HepG2 (cell line): ENCODE data around the gene KIFAP3. TPM values are rescaled to one million over a fixed set of nuclear protein-coding genes. Genes with fewer than 3 reads are reported as not detected.

Experiments used
- ATAC-seq: fragments of 200-7000 bp; cut with Tn5 transposase; 3 replicates; pipeline ENCODE4 v1.9.1; 2020; ENCODE audit warnings: mild to moderate bottlenecking, moderate library complexity
- BruUV-seq: library from RNA; stranded (reverse); fragments of 400-500 nt; replicated peaks from 2 replicates; lab custom pipeline; 2021; lab: Mats Ljungman, UMichigan
- CTCF ChIA-PET: fragments of 300-600 bp; formaldehyde crosslinking; extraction: SDS; loops from one replicate; lab custom pipeline; 2021; ENCODE audit warnings: low total read pairs, inconsistent platforms, low intra/inter-chr PET ratio; lab: Yijun Ruan, JAX
- POLR2A ChIA-PET: fragments of 350-600 bp; sonication (Branson Sonifier 250); formaldehyde crosslinking; loops from one replicate; lab custom pipeline; 2020; ENCODE audit warnings: antibody characterized with exemption, inconsistent platforms; lab: Yijun Ruan, JAX
- DNase-seq: peaks from one replicate; pipeline ENCODE4 v3.0.0-alpha.2; 2015; ENCODE audit warnings: low spot score
- FAIRE-seq: peaks from 3 replicates; lab custom pipeline; 2011; peaks lifted over from hg19 to GRCh38; lab: Jason Lieb, UNC
- H2AFZ ChIP-seq: one replicate; pipeline ENCODE4 v1.6.1; 2011; ENCODE audit warnings: low read length, inconsistent platforms
- H3K27ac ChIP-seq: fragments of 300-600 bp; 3 replicates; pipeline ENCODE4 v1.8.0; 2011; ENCODE audit warnings: mixed run types, mild to moderate bottlenecking, mixed read lengths, low read length, inconsistent platforms; ENCODE audit not compliant: insufficient read depth; ENCODE audit errors: extremely low read length
- H3K27me3 ChIP-seq, 2 experiments: fragments of 200-600 bp in 1 of 2; 2 replicates in 1 of 2; 3 replicates in 1 of 2; pipeline versions ENCODE4 v1.6.0 to v1.8.0; 2011; ENCODE audit warnings: low read length in 2 of 2, mild to moderate bottlenecking in 2 of 2, moderate library complexity in 2 of 2, inconsistent platforms in 1 of 2; ENCODE audit not compliant: insufficient read depth in 2 of 2, control insufficient read depth in 1 of 2
- H3K36me3 ChIP-seq, 2 experiments: fragments of 200-600 bp in 1 of 2; replicated peaks in 1 of 2; 2 replicates in 1 of 2; 3 replicates in 1 of 2; pipeline versions ENCODE4 v1.5.1 to v1.8.0; 2011; ENCODE audit warnings: low read length in 2 of 2, inconsistent platforms in 1 of 2; ENCODE audit not compliant: insufficient read depth in 2 of 2, control insufficient read depth in 1 of 2
- H3K4me1 ChIP-seq: 2 replicates; pipeline ENCODE4 v1.5.1; 2012; ENCODE audit warnings: low read length, inconsistent platforms; ENCODE audit not compliant: insufficient read depth
- H3K4me2 ChIP-seq: 2 replicates; pipeline ENCODE4 v1.6.0; 2011; ENCODE audit warnings: low read depth, low read length, inconsistent platforms
- H3K4me3 ChIP-seq, 3 experiments: fragments of 200-600 bp in 1 of 3; sonication (generic), shearing (Covaris generic) in 1 of 3; replicated peaks in 1 of 3; 2 replicates each; pipeline ENCODE4 v1.5.1; 2011 to 2016; ENCODE audit warnings: low read length in 3 of 3, inconsistent platforms in 2 of 3, low read depth in 2 of 3, mild to moderate bottlenecking in 2 of 3, control low read depth in 1 of 3, mixed read lengths in 1 of 3; ENCODE audit not compliant: insufficient read depth in 1 of 3
- H3K79me2 ChIP-seq: one replicate; pipeline ENCODE4 v1.6.1; 2011; ENCODE audit warnings: low read length, inconsistent platforms; ENCODE audit not compliant: insufficient read depth
- H3K9ac ChIP-seq: 2 replicates; pipeline ENCODE4 v1.6.0; 2011; ENCODE audit warnings: mild to moderate bottlenecking, low read depth, low read length, inconsistent platforms; ENCODE audit not compliant: insufficient read depth
- H3K9me3 ChIP-seq: 2 replicates; pipeline ENCODE4 v1.5.1; 2012; ENCODE audit warnings: mild to moderate bottlenecking, low read length
- H4K20me1 ChIP-seq: 2 replicates; pipeline ENCODE4 v1.6.0; 2011; ENCODE audit warnings: inconsistent platforms, mild to moderate bottlenecking, low read length, moderate library complexity; ENCODE audit not compliant: insufficient read depth
- CBX1 ChIP-seq: IDR thresholded peaks from one replicate; pipeline ENCODE4 v1.6.1; 2016; ENCODE audit warnings: antibody characterized with exemption, low read depth
- CHD2 ChIP-seq: IDR thresholded peaks from 2 replicates; pipeline ENCODE4 v1.6.1; 2011; ENCODE audit warnings: low read depth, low read length, improper control_type of control experiment
- MBNL3 ChIP-seq: fragments of 250-450 bp; sonication (Bioruptor Pico); conservative IDR thresholded peaks from 2 replicates; pipeline ENCODE4 v1.8.0; 2022; ENCODE audit warnings: mild to moderate bottlenecking, inconsistent platforms
- NFRKB ChIP-seq: fragments of 450-650 bp; IDR thresholded peaks from 2 replicates; pipeline ENCODE4 v1.6.1; 2017
- PPARG ChIP-seq: conservative IDR thresholded peaks from 2 replicates; pipeline ENCODE4 v1.6.1; 2016; ENCODE audit warnings: missing biosample characterization, missing genetic modification reagents
- RBAK ChIP-seq: sonication (generic); formaldehyde crosslinking; IDR thresholded peaks from 2 replicates; pipeline ENCODE4 v1.5.1; 2020; ENCODE audit warnings: mild to moderate bottlenecking, missing genetic modification reagents
- RBM22 ChIP-seq: fragments of 200-400 bp; formaldehyde crosslinking; optimal IDR thresholded peaks from 2 replicates; pipeline ENCODE3; 2017; ENCODE audit warnings: mild to moderate bottlenecking, low read length, moderate library complexity
- ZNF138 ChIP-seq: sonication (generic); formaldehyde crosslinking; IDR thresholded peaks from 2 replicates; pipeline ENCODE4 v1.5.0; 2020; ENCODE audit warnings: mild to moderate bottlenecking, low read depth, missing genetic modification reagents
- ZNF17 ChIP-seq: sonication (generic); formaldehyde crosslinking; IDR thresholded peaks from 2 replicates; pipeline ENCODE4 v1.5.0; 2020; ENCODE audit warnings: mild to moderate bottlenecking, missing genetic modification reagents
- ZNF530 ChIP-seq: sonication (generic); formaldehyde crosslinking; IDR thresholded peaks from 2 replicates; pipeline ENCODE4 v1.5.0; 2020; ENCODE audit warnings: low read depth, mild to moderate bottlenecking, missing genetic modification reagents
- ZNF556 ChIP-seq: sonication (generic); formaldehyde crosslinking; IDR thresholded peaks from 2 replicates; pipeline ENCODE4 v1.4.0; 2020; ENCODE audit warnings: mild to moderate bottlenecking, missing genetic modification reagents, borderline replicate concordance
- in situ Hi-C: cut with HindIII; loops from 2 replicates; pipeline ENCODE4 v1.10.0; 2017; ENCODE audit warnings: low pct_unique_long_range_greater_than_20kb; ENCODE audit not compliant: extremely low pct_ligation_motif_present
- intact Hi-C: fragments of 100-400 bp; cut with micrococcal nuclease; formaldehyde crosslinking; loops from one replicate; pipeline ENCODE4 v1.10.0; 2022; ENCODE audit not compliant: unreplicated experiment
- polyA plus RNA-seq, 8 experiments: library from polyadenylated mRNA; depleted of rRNA in 3 of 8; stranded (reverse) in 7 of 8; unstranded in 1 of 8; fragments of >200 nt; fragmentation: Illumina TruSeq in 4 of 8; extraction: Trizol in 4 of 8; gene quantifications; 2 replicates each; pipeline versions ENCODE4 v1.2.1 to v1.2.3, GENCODE V29; 2011 to 2016; ENCODE audit warnings: low read depth in 4 of 8, missing spikeins in 1 of 8, mixed read lengths in 1 of 8; ENCODE audit not compliant: insufficient read depth in 1 of 8
- total RNA-seq, 5 experiments: library from RNA; depleted of rRNA; stranded (reverse); fragments of >200 nt; fragmentation: Illumina TruSeq; extraction: Trizol; gene quantifications; 2 replicates each; pipeline ENCODE4 v1.2.3, GENCODE V29; 2016; ENCODE audit warnings: low read depth in 1 of 5
- TF ChIP-seq, protein P1 (sequence below), 2 experiments: fragments of 450-650 bp in 1 of 2; sonication (generic) in 1 of 2; formaldehyde crosslinking; IDR thresholded peaks; 2 replicates each; pipeline versions ENCODE4 v1.5.0 to v1.8.0; 2020 to 2022; ENCODE audit warnings: mild to moderate bottlenecking in 1 of 2, missing genetic modification reagents in 1 of 2
- TF ChIP-seq, protein P2 (sequence below): sonication (generic); formaldehyde crosslinking; IDR thresholded peaks from 2 replicates; pipeline ENCODE4 v1.5.0; 2020; ENCODE audit warnings: missing genetic modification reagents
- TF ChIP-seq, protein P3 (sequence below): sonication (generic); formaldehyde crosslinking; IDR thresholded peaks from 2 replicates; pipeline ENCODE4 v1.4.0; 2020; ENCODE audit warnings: mild to moderate bottlenecking, missing genetic modification reagents, borderline replicate concordance
- TF ChIP-seq, protein P4 (sequence below): sonication (generic); formaldehyde crosslinking; conservative IDR thresholded peaks from 2 replicates; pipeline ENCODE4 v1.4.0; 2020; ENCODE audit warnings: missing genetic modification reagents

Gene KIFAP3
- total and polyA plus RNA-seq, 2 of the 13 experiments (the other 11 are each of a cell fraction or from before 2014, with no cell fraction given), result 3.4 to 10.0 TPM

DNA sequence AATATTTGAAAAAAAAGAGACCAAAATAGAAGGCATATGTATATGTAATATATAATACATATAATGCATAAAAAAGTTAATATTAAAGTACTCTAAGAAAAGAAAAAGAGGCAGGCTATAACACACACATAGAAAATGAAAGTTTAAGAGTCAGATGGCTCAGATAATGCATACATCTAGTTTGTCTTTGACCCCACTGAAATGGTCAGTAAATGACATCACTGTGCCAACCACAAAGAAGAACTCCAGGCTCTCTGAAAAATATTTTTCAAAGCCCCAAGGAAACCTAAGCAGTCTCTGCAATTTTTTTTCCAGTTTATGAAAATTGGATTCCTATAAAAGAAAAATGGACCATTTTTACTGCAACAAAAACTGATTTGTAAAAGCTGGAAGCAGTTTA, 125.4 kb downstream of the KIFAP3 start:
- in situ Hi-C loops, result loop anchor here (25.0 kb wide), 1 partner anchor 988 kb away; the partner anchor contains the start of gene MROH9
- intact Hi-C loops, result no loop called here
- Histone ChIP-seq H3K4me2 (no peak overlapping the region), H3K27me3 (no peaks in the 10 kb centered on the region), H2AFZ (no peak overlapping the region), H3K27ac (no peak overlapping the region), H4K20me1 (no peaks in the 10 kb centered on the region), H3K4me1 (no peaks in the 10 kb centered on the region), H3K9me3 (no peaks in the 10 kb centered on the region), H3K4me3 (no peak overlapping the region), H3K36me3 (no peaks in the 10 kb centered on the region), H3K79me2 (no peaks in the 10 kb centered on the region), H3K9ac (no peak overlapping the region)
- no peak for TF ChIP-seq RBAK (CRISPR knock-in tag)
- no peak for TF ChIP-seq NFRKB
- TF ChIP-seq, protein P1, sequence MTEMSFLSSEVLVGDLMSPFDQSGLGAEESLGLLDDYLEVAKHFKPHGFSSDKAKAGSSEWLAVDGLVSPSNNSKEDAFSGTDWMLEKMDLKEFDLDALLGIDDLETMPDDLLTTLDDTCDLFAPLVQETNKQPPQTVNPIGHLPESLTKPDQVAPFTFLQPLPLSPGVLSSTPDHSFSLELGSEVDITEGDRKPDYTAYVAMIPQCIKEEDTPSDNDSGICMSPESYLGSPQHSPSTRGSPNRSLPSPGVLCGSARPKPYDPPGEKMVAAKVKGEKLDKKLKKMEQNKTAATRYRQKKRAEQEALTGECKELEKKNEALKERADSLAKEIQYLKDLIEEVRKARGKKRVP (CRISPR knock-in tag; IDR thresholded peaks at IDR 0.05), result no peak
- TF ChIP-seq PPARG (CRISPR knock-in tag), result no peak
- no peak for TF ChIP-seq ZNF530 (CRISPR knock-in tag)
- no peak for TF ChIP-seq RBM22
- TF ChIP-seq MBNL3 (CRISPR knock-in tag), result no peak
- no peak for TF ChIP-seq ZNF138
- no peak for TF ChIP-seq ZNF556 (CRISPR knock-in tag)
- TF ChIP-seq CHD2, result no peak
- TF ChIP-seq, protein P2, sequence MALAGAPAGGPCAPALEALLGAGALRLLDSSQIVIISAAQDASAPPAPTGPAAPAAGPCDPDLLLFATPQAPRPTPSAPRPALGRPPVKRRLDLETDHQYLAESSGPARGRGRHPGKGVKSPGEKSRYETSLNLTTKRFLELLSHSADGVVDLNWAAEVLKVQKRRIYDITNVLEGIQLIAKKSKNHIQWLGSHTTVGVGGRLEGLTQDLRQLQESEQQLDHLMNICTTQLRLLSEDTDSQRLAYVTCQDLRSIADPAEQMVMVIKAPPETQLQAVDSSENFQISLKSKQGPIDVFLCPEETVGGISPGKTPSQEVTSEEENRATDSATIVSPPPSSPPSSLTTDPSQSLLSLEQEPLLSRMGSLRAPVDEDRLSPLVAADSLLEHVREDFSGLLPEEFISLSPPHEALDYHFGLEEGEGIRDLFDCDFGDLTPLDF, result no peak
- TF ChIP-seq, protein P3, sequence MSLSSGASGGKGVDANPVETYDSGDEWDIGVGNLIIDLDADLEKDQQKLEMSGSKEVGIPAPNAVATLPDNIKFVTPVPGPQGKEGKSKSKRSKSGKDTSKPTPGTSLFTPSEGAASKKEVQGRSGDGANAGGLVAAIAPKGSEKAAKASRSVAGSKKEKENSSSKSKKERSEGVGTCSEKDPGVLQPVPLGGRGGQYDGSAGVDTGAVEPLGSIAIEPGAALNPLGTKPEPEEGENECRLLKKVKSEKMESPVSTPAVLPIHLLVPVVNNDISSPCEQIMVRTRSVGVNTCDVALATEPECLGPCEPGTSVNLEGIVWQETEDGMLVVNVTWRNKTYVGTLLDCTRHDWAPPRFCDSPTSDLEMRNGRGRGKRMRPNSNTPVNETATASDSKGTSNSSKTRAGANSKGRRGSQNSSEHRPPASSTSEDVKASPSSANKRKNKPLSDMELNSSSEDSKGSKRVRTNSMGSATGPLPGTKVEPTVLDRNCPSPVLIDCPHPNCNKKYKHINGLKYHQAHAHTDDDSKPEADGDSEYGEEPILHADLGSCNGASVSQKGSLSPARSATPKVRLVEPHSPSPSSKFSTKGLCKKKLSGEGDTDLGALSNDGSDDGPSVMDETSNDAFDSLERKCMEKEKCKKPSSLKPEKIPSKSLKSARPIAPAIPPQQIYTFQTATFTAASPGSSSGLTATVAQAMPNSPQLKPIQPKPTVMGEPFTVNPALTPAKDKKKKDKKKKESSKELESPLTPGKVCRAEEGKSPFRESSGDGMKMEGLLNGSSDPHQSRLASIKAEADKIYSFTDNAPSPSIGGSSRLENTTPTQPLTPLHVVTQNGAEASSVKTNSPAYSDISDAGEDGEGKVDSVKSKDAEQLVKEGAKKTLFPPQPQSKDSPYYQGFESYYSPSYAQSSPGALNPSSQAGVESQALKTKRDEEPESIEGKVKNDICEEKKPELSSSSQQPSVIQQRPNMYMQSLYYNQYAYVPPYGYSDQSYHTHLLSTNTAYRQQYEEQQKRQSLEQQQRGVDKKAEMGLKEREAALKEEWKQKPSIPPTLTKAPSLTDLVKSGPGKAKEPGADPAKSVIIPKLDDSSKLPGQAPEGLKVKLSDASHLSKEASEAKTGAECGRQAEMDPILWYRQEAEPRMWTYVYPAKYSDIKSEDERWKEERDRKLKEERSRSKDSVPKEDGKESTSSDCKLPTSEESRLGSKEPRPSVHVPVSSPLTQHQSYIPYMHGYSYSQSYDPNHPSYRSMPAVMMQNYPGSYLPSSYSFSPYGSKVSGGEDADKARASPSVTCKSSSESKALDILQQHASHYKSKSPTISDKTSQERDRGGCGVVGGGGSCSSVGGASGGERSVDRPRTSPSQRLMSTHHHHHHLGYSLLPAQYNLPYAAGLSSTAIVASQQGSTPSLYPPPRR (CRISPR knock-in tag), result no peak
- TF ChIP-seq, protein P4, sequence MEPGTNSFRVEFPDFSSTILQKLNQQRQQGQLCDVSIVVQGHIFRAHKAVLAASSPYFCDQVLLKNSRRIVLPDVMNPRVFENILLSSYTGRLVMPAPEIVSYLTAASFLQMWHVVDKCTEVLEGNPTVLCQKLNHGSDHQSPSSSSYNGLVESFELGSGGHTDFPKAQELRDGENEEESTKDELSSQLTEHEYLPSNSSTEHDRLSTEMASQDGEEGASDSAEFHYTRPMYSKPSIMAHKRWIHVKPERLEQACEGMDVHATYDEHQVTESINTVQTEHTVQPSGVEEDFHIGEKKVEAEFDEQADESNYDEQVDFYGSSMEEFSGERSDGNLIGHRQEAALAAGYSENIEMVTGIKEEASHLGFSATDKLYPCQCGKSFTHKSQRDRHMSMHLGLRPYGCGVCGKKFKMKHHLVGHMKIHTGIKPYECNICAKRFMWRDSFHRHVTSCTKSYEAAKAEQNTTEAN (CRISPR knock-in tag), result no peak
- TF ChIP-seq CBX1, result no peak
- TF ChIP-seq ZNF17 (CRISPR knock-in tag), result no peak
- ChIA-PET POLR2A (no interaction called here), CTCF (no interaction called here)
- FAIRE-seq (no peak), DNase-seq (no peak), ATAC-seq (no peak)
- no TSS peak for BruUV-seq
